Kasumi-1 (cell line): ENCODE measurements around the gene USH1G.

Source experiments
- DNase-seq, 2 experiments: peaks; one replicate each; lab custom pipeline; 2025; lab: John Stamatoyannopoulos, UW

Gene USH1G

DNA sequence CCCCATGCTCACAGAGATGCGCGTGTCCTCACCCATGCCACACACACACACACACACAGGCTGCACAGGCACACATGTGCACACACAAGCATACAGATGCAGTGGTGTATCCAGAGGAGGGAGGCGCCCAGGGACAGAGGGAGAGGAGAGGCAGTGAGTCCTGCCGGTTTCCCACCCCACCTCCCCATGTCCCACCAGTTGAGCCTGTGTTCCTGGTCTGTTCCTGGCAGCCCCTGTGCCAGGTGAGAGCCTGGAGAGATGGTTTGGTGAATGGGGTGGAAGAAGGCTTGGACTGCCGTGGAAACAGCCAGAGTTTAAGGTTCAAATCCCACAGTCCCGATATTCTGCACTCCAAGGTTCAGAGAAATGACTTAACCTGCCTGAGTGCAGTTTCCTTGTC lies 19.4 kb downstream of the USH1G start:
- DNase-seq: no peak

DNA sequence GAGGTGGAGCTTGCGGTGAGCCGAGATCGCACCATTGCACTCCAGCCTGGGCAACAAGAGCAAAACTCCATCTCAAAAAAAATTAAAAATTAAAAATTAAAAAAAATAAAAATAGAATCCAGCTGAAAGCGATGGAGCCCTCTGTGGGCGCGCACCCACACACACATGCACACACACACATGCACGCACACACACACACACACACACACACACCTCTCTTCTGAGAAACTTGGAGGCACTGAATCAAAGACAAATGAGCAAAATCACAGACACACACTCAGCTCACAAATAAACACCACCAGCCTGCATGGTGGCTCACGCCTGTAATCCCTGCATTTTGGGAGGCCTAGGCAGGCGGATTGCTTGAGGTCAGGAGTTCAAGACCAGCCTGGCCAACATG lies 20.0 kb downstream of the USH1G start:
- no peak for DNase-seq

GRCh38 chr17:74901353-74902135 lies 21.5 kb downstream of the USH1G start:
- DNase-seq: no peak

GRCh38 chr17:74900208-74900607 lies 22.8 kb downstream of the USH1G start:
- no peak for DNase-seq

DNA sequence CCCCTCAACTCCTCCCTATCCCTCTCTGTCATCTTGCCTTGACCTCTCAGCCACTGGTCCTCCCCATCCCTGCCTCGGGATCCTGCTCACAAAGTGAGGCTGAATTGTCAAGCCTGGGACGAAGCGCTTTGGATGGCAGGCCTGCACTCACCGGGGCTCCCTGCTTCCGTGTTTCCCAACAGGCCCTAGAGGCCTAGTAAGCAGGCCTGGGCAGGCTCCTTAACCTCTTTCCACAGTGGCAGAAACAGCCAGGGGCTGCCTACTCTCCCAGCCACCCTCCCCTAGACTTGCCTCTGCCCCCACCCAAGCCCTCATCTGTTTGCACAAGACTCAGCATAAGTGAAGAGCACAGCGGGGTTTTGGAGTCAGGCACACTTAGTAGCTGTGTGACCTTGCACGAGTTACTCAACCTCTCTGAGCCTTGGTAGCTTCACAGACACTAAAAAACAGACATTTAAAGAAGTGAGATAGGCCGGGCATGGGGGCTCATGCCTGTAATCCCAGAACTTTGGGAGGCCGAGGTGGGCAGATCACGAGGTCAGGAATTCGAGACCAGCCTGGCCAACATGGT lies 24.6 kb downstream of the USH1G start:
- DNase-seq: no peak

- no peak for DNase-seq
Measured at GRCh38 chr17:74893936-74894671, 29.0 kb downstream of the USH1G start.

- DNase-seq: no peak
Measured at GRCh38 chr17:74892974-74893911, 29.8 kb downstream of the USH1G start, which contains the start of gene FADS6. Gene FADS6 (minus strand): TSS chr17:74893633. CDS start chr17:74893595, 38 bp downstream.

DNA sequence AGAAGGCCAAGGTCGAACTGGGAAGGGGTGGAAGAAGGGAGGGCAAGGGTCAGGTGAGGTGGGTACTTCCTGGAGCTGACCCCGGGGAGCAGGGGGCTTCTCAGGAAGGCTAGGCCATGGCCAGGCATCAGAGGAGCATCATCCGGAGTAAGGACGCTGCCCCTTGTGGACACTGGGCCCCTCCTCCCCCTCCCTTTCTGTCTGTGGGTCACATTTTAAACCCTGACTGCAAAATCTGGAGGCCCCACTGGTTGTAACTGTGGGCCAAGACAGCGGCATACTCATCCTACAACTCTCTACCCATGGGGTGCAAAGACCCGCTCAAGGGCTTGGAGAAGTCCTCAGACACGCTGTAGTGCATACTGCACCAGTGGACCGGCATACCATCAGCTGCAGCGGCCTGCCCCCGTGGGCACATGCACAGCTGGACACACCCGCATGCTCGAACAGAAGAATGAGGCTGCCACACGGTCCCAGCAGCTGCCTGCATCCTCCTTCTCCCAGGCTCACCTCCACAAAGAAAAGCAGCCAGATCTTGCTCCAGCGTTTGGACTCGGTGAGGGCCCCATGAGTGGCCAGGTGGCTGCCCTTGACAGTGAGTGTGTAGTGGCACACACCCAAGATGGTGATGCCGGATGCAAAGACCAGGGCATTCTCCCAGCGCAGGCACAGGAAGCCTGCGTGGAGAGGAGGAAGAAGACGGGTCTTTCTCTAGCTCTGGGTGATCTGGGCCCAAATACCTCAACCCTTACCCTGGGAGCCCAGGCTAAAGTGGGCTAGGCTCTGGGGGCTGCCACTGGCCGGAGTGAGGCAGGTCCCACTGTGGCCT lies 30.8 kb downstream of the USH1G start:
- DNase-seq: no peak

DNA sequence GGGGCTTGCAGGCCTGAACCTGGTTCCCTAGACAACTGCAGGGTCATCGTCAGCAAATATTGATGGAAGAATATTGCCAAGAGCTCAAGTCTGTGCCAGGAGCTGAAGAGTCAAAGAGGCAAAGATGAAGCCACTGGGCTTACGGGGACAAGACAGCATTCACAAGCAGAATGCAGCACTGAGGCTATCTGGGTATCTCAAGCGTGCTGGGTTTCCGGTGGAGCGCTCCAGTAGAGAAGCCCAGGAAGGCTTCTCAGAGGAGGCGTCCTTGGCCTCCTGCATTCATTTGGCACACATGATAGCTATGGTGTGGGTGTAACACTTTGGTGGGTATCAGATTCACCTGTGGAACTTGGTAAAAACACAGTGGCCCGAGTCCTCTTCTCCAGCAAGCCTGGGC lies 32.5 kb downstream of the USH1G start:
- DNase-seq: no peak

- no peak for DNase-seq
Measured at GRCh38 chr17:74888469-74888868, 34.6 kb downstream of the USH1G start.

DNA sequence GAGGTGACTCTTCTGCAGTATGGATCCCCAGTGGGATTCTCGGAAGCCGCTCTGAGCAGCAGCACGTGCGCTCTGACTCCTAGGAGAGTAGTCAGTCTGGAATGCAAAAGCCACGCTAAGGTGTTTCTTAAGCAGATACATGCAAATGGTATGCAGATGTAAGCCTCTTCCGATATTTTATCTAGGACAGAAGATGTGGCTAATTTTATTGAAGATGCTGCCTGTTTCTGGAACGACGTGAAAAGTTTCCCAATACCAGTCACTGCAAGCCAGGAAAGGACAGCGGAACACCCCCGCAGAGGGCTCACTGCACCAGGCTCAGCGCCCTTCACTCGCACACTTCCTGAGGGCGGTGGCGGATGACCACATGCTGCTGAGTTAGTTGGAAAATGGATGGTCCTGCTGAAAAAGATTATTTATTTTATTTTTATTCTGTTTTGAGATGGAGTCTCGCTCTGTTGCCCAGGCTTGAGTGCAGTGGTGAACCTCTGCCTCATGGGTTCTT lies 39.8 kb downstream of the USH1G start:
- DNase-seq: no peak

GRCh38 chr17:74882517-74883240 lies 40.4 kb downstream of the USH1G start:
- no peak for DNase-seq

- no peak for DNase-seq
Measured at GRCh38 chr17:74881073-74881472, 42.0 kb downstream of the USH1G start.

DNA sequence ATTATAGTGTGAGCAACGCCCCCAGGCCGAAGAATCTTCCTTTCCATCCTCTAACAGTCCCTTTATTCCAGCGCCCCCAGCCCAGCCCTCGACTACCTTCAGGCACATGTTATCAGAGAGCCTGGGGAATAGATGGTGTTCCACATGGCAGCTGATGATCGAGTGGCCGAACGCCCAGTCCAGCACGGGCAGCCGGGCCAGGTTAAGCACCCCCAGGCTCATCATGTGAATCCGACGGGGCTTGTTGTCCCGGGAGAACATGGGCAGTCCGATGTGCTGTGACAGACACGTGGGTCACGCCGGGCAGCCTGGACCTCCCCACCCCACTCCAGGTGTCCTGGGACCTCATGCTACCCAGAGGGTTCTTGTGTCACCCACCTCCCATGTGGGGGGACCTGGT lies 43.7 kb downstream of the USH1G start:
- DNase-seq: no peak

GRCh38 chr17:74878658-74879057 lies 44.4 kb downstream of the USH1G start:
- no peak for DNase-seq

GRCh38 chr17:74877592-74878548 lies 45.2 kb downstream of the USH1G start:
- no peak for DNase-seq

DNA sequence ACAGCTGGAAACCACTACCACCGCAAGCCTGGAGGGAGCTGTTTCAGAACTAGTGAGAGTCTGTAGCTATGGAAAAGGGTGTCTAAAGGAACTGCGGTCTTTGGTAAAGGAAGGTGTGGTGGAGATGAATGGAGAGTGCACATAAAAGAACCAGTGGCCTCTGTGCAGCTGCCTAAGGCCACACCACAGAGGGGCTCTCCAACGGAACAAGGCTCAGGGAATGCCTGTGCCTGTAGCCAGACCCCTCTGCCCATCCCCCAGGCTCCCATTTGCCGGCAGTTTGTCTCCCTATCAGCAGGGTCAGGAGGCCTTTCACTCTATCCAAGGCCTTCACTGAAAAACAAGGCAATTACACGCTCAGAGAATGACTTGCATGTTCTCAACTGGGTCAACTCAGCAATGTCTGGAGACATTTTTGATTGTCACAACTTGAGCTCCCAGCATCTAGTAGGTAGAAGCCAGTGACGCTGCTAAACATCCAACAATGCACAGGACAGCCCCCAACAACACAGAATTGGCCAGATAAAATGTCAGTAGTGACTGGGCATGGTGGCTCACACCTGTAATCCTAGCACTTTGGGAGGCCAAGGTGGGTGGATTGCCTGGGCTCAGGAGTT lies 47.0 kb downstream of the USH1G start:
- DNase-seq: no peak

DNA sequence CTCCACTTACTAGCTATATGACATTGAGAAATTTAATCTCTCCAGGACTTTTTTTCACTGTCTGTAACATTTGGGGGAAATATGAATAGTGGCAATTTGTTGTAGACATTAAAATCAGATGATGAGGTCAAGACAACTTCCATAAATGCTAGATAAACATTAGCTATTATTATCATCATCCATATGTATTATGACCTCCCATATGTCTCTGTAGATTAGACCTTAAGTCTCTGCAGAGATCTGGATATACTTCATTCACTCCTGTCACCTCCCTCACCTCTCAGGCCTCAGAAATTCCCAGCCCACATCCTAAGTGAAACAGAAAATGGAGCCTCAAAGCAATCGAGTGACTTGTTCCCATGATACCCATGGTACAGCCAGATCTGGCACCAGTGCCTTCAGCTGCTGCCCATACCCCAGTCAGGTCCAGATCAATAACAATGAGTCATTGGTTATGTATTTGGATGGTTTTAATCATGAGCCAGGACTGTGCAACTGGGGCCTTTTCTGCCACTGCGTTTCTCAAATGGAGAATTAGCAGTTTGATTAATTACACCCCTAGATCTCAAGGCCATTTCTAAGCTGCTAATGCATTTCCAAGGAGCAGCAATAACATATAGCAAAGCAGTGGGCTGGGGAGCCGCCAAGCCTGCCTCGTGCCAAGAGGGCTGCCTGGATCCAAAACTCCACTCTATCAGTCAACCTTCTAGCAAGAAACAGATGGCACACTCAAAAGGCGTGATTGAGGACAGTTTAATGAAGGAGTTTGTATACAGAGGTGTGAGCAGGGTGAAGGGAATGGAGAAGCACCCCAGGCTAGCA lies 47.7 kb downstream of the USH1G start:
- DNase-seq: no peak
